NCI-H1930 (cell line): Measurements from ENCODE around the gene ABCB8.

Experiments
- DNase-seq, 2 experiments: peaks; one replicate each; lab custom pipeline; 2025; lab: John Stamatoyannopoulos, UW

The ABCB8 gene

GRCh38 chr7:151028131-151028947 is at the start of gene ABCB8:
ABCB8 (plus strand) TSS chr7:151028450; CDS start chr7:151028516, 66 bp downstream.
- DNase-seq, result peak; percentile 99 to 100

DNA sequence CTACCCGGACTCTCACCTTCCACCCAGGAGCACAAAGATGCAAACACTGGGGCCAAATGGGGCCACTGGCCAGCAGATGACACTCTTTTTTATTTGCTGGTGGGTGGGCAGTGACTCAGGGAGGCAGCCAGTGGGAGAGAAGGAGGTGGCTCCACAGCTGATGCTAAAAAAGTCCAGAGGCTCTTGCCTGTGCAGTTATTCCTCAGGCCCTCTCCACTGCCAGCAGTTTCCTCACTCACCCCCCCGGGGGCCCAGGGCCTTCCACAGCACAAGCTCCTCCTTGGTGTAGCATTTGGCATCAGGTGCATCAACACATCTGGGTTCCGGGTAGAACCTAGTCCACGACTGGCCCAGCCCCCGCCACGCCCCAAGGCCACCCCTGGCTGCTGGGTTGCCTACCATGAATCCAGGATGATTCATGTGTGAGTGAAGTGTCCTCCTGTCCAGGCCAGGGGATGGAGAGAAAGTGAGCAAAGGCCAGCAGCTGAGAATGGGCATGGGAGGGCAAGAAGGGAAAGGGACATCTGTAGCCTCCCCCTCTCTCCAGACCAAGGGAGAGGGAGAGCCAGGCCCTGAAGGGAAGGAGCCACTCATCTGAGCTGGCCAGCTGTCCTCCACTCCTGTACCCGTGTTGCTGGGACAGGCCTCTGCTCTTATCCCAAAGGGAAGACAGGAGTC is 48.4 kb upstream of the ABCB8 start:
- DNase-seq, result no peak

DNA sequence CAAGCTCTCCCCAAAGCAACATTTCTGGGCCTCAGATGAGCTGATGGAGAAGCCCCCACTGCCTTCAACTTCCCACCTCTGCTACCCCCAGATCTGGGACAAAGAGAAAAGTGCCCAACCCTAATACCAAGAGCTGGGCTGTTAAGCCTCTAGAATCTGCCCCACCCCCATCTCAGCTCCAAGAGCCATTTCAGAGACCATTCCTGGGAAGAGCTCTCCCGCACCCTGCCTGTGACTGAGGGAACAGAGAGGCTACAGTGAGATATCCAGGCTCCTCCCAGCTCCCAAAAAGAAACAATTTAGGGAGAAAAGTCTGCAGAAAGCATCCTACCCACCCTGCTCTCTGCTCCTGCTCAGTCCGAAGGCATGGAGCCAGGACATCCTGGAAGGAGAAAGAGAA is 47.6 kb upstream of the ABCB8 start:
- peak in 1 of 2 experiments; percentile 26 for DNase-seq

GRCh38 chr7:150981644-150982043 is 46.6 kb upstream of the ABCB8 start:
- no peak for DNase-seq

GRCh38 chr7:150982351-150982750 is 45.9 kb upstream of the ABCB8 start:
- no peak for DNase-seq

DNA sequence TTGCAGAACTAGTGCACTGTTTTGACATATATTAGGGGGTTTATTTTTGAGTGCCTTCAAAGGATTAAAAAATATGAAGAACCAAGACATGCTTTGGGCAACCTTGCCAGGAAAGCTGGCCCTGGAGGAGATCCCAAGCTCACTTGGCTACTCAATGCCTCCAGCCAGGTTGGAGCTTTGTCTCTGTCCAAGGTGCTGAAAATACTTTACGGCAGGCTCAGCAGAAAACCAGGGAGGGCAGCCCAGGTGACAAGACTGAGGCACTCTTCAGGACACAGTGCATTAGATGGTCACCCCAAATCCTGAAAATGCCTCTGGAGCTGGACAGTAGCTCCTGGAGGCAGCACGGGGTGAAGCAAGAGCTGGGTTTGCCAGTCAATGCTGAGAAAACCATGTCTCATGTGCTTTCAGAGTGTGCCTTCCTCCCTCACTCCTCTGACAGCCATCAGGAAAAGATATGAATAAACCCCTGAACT is 44.3 kb upstream of the ABCB8 start:
- no peak for DNase-seq

DNA sequence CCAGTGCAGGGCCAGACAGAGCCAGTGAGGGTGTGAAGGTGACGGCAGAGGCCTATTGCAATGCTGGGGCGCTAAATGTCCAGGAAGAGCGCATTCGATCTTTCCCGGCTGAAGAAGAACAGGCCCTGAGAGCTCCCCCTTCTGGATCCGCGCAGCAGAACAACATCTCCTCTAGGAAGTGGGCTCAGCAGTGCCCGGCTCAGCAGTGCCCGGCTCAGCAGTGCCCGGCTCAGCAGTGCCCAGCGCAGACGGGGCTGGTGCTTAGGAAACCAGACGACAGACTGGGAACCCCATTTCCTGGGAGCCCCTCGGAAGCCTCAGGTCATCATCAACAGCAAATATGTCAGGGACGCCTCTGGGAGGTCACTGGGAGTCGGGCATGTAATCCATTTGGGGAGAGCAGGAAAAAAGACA is 42.1 kb upstream of the ABCB8 start:
- peak; percentile 50 to 76 for DNase-seq

DNA sequence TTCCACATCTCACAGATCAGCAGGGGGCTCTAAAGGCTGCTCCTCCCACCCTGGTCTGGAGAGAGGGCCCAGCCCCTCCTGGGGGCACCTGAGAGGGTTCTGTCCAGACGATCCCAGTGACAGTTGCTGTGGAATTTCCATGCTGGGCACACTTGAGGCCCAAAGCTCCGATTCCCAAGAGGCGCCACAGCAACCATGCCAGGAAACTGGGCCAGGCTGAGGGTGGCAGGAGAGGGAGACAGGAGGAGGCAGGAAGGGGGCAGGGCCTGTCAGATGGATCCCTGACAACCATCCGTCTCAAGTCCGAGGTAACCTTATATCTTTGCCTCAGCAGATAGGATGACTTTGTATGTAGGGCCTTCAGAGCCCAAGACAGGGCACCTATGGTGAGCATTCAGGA is 41.7 kb upstream of the ABCB8 start:
- DNase-seq, result no peak

- DNase-seq, result peak; percentile 52 to 62
Measured at GRCh38 chr7:150988230-150989226, 39.7 kb upstream of the ABCB8 start.

- no peak for DNase-seq
Measured at GRCh38 chr7:150989456-150989855, 38.8 kb upstream of the ABCB8 start.

DNA sequence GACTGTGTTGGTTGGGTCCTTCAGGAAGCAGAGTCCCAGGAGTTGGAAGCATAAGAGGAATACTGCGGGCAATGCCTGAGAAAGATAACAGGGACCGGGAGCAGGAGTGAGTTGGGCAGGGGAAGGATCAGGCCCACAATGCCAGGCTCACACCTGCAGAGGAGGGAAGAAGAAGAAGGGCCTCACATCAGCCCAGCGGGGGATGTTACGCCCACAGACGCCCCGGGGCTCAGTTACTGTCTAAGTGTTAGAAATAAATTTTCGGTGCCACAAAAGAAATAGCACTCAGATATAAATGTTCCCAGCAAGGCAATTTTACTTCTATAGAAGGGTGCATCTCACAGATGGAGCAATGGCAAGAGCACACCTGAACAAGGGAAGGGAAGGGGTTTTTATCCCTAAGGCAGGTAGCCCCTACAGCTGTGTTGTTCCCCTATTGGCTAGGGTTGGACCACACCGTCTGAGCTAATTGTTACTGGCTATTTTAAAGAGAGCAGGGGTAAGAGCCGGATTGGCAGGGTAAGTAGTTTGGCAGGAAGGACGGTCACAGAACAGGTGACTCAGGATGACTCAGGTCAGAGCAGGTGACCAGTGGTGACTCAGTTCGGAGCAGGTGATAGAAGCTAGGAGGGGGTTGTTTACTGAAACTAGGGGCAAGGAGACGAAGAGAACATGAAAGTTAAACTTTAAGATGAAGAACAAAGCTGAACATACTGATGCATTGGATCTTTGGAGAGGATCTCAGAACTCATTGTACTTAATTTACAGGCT is 37.6 kb upstream of the ABCB8 start, which contains the start of gene NOS3:
NOS3 (plus strand) TSS at position 602 of the 771 bp plus-strand sequence. CDS start 2,787 bp downstream, outside the sequence.
- no peak for DNase-seq

GRCh38 chr7:150992051-150992640 is 36.1 kb upstream of the ABCB8 start:
- no peak for DNase-seq

GRCh38 chr7:150992833-150993302 is 35.4 kb upstream of the ABCB8 start:
- DNase-seq, result peak; percentile 56 to 60

DNA sequence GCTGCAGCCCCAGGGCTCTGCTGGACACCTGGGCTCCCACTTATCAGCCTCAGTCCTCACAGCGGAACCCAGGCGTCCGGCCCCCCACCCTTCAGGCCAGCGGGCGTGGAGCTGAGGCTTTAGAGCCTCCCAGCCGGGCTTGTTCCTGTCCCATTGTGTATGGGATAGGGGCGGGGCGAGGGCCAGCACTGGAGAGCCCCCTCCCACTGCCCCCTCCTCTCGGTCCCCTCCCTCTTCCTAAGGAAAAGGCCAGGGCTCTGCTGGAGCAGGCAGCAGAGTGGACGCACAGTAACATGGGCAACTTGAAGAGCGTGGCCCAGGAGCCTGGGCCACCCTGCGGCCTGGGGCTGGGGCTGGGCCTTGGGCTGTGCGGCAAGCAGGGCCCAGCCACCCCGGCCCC is 34.7 kb upstream of the ABCB8 start:
- DNase-seq, result no peak

- DNase-seq, result no peak
Measured at GRCh38 chr7:150994141-150994837, 34.0 kb upstream of the ABCB8 start.

DNA sequence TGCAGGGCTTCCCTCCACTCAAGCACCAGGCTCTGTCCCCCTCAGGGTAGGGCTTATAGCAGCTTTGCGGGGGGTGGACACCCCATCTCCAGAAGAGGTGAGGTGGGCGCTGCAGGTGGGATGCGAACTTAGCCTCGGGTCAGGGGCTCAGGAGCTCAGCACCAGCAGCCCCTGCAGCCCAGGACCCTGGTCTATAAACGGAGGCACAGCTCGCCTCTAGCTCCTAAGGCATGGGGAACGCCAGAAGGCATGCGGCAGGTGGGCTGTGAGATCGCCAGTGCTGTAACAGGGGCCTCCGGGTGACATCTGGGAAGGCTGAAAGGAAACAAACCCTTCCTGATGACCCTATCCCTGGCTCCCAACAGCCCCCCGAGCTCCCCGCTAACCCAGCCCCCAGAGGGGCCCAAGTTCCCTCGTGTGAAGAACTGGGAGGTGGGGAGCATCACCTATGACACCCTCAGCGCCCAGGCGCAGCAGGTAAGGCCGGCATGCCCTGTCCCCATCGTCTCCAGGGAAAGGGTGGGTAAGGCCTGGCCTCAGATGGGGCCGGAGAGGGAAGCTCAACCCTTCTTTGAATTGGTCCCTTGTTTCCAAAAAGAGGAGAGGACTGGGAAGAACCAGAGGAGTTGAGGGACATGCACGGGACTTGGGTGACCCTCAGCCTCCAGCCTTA is 33.3 kb upstream of the ABCB8 start:
- DNase-seq, result no peak

- no peak for DNase-seq
Measured at GRCh38 chr7:150996376-150997074, 31.7 kb upstream of the ABCB8 start.

DNA sequence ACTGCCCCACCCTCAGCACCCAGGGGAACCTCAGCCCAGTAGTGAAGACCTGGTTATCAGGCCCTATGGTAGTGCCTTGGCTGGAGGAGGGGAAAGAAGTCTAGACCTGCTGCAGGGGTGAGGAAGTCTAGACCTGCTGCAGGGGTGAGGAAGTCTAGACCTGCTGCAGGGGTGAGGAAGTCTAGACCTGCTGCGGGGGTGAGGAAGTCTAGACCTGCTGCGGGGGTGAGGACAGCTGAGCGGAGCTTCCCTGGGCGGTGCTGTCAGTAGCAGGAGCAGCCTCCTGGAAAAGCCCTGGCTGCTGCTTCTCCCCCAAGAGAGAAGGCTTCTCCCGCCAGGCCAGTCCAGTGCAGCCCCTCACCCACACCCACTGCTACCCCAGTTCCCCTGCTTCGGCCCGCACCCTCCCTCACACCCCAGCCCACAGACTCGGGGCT is 31.2 kb upstream of the ABCB8 start:
- no peak for DNase-seq

- DNase-seq, result no peak
Measured at GRCh38 chr7:150997817-150998216, 30.4 kb upstream of the ABCB8 start.
